ENCODE results near the gene KCNF1.

DNA sequence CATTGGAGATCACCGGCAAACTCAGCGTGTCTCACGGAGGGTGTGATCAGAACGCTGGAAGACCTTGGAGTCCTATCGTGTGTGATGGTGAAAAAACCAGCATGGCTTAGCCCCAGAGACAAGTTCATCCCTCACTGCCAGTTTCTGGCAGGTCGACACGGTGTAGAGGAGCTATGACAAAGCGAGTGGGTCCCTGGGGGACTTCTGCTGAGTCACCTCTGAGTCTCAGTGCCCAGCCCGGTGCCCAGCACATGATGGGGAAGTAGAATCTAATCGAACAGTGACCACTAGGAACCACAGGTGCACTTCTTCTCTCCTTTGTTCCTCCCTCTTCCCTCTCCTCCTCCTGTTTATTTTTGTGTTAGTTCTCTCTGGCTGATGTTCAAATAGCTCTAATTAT, 45.9 kb upstream of the KCNF1 start:
- TF ChIP-seq, protein P1, sequence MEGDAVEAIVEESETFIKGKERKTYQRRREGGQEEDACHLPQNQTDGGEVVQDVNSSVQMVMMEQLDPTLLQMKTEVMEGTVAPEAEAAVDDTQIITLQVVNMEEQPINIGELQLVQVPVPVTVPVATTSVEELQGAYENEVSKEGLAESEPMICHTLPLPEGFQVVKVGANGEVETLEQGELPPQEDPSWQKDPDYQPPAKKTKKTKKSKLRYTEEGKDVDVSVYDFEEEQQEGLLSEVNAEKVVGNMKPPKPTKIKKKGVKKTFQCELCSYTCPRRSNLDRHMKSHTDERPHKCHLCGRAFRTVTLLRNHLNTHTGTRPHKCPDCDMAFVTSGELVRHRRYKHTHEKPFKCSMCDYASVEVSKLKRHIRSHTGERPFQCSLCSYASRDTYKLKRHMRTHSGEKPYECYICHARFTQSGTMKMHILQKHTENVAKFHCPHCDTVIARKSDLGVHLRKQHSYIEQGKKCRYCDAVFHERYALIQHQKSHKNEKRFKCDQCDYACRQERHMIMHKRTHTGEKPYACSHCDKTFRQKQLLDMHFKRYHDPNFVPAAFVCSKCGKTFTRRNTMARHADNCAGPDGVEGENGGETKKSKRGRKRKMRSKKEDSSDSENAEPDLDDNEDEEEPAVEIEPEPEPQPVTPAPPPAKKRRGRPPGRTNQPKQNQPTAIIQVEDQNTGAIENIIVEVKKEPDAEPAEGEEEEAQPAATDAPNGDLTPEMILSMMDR (IDR thresholded peaks at IDR 0.05; ENCODE audit: low read length) = no peak
- no peak for TF ChIP-seq EZH2 (optimal IDR thresholded peaks at IDR 0.05; ENCODE audit: low read depth, low read length)
